Esophagus mucosa (tissue), 1 donor: ENCODE data around the gene DPP10. TPM values are rescaled to one million over a fixed set of nuclear protein-coding genes. Genes with fewer than 3 reads are reported as not detected.

Experiments used
- ATAC-seq: fragments of 200-7000 bp; cut with Tn5 transposase; one replicate; pipeline ENCODE4 v1.9.1; 2020
- total RNA-seq: library from RNA; stranded (reverse); gene quantifications from one replicate; pipeline ENCODE4 v1.2.4, GENCODE V29; 2023
- donor health status: DM: yes; HTN: yes; CAD: no.

Gene DPP10
- total RNA-seq, 1 donor from 2014 or later, result not detected

GRCh38 chr2:115481842-115482241 lies 1039.4 kb downstream of the DPP10 start:
- no peak for ATAC-seq

- no peak for ATAC-seq
These were observed 1041.2 kb downstream of the DPP10 start for GRCh38 chr2:115483666-115484065.

GRCh38 chr2:115484486-115484885 lies 1042.0 kb downstream of the DPP10 start:
- no peak for ATAC-seq

- no peak for ATAC-seq
These were observed 1042.5 kb downstream of the DPP10 start for GRCh38 chr2:115484983-115485382.

- no peak for ATAC-seq
These were observed 1048.8 kb downstream of the DPP10 start for GRCh38 chr2:115491186-115491793.

GRCh38 chr2:115505331-115505730 lies 1062.9 kb downstream of the DPP10 start:
- no peak for ATAC-seq

GRCh38 chr2:115520727-115521126 lies 1078.3 kb downstream of the DPP10 start:
- no peak for ATAC-seq

- no peak for ATAC-seq
These were observed 1082.0 kb downstream of the DPP10 start for GRCh38 chr2:115524452-115524851.

GRCh38 chr2:115529627-115530026 lies 1087.2 kb downstream of the DPP10 start:
- no peak for ATAC-seq

- ATAC-seq, result no peak
These were observed 1090.6 kb downstream of the DPP10 start for GRCh38 chr2:115533081-115533480.

- ATAC-seq, result no peak
These were observed 1099.4 kb downstream of the DPP10 start for GRCh38 chr2:115541814-115542213.

GRCh38 chr2:115542331-115542730 lies 1099.9 kb downstream of the DPP10 start:
- no peak for ATAC-seq

- ATAC-seq, result no peak
These were observed 1100.6 kb downstream of the DPP10 start for GRCh38 chr2:115543024-115543423.

GRCh38 chr2:115543461-115543860 lies 1101.0 kb downstream of the DPP10 start:
- ATAC-seq, result no peak

- no peak for ATAC-seq
These were observed 1107.2 kb downstream of the DPP10 start for GRCh38 chr2:115549611-115550130.

GRCh38 chr2:115552726-115553125 lies 1110.3 kb downstream of the DPP10 start:
- no peak for ATAC-seq

GRCh38 chr2:115554153-115554552 lies 1111.7 kb downstream of the DPP10 start:
- no peak for ATAC-seq

- ATAC-seq, result no peak
These were observed 1116.3 kb downstream of the DPP10 start for GRCh38 chr2:115558725-115559124.

GRCh38 chr2:115560666-115561065 lies 1118.2 kb downstream of the DPP10 start:
- ATAC-seq, result no peak

GRCh38 chr2:115568643-115569042 lies 1126.2 kb downstream of the DPP10 start:
- ATAC-seq, result no peak

GRCh38 chr2:115569547-115569946 lies 1127.1 kb downstream of the DPP10 start:
- no peak for ATAC-seq

- no peak for ATAC-seq
These were observed 1130.3 kb downstream of the DPP10 start for GRCh38 chr2:115572746-115573145.

GRCh38 chr2:115573756-115574155 lies 1131.3 kb downstream of the DPP10 start:
- ATAC-seq, result no peak

- no peak for ATAC-seq
These were observed 1132.2 kb downstream of the DPP10 start for GRCh38 chr2:115574667-115575066.

- ATAC-seq, result no peak
These were observed 1138.3 kb downstream of the DPP10 start for GRCh38 chr2:115580784-115581183.
